HEK293 (cell line): ENCODE measurements around the gene ZNF367.

Experiments used
- ZBTB10 ChIP-seq: fragments of 450-650 bp; formaldehyde crosslinking; IDR thresholded peaks from 2 replicates; pipeline ENCODE4 v1.5.1; 2016; ENCODE audit warnings: missing biosample characterization, missing genetic modification characterization
- ZNF10 ChIP-seq: fragments of 450-650 bp; formaldehyde crosslinking; IDR thresholded peaks from 2 replicates; pipeline ENCODE4 v1.5.1; 2017; ENCODE audit warnings: missing biosample characterization, missing genetic modification characterization
- ZNF18 ChIP-seq: fragments of 450-650 bp; formaldehyde crosslinking; IDR thresholded peaks from 2 replicates; pipeline ENCODE4 v1.5.1; 2016; ENCODE audit warnings: missing biosample characterization, missing genetic modification characterization
- ZNF24 ChIP-seq: fragments of 450-650 bp; formaldehyde crosslinking; IDR thresholded peaks from 2 replicates; pipeline ENCODE4 v1.5.1; 2016; ENCODE audit warnings: missing biosample characterization, missing genetic modification characterization
- ZNF302 ChIP-seq: fragments of 450-650 bp; formaldehyde crosslinking; IDR thresholded peaks from 2 replicates; pipeline ENCODE4 v1.5.1; 2016; ENCODE audit warnings: missing biosample characterization, missing genetic modification characterization, low read depth
- ZNF324 ChIP-seq: fragments of 450-650 bp; formaldehyde crosslinking; IDR thresholded peaks from 2 replicates; pipeline ENCODE4 v1.5.1; 2016; ENCODE audit warnings: missing biosample characterization, missing genetic modification characterization
- ZNF391 ChIP-seq: fragments of 450-650 bp; formaldehyde crosslinking; IDR thresholded peaks from 2 replicates; pipeline ENCODE4 v1.5.1; 2016; ENCODE audit warnings: low read depth, missing biosample characterization, missing genetic modification characterization, borderline replicate concordance
- ZNF521 ChIP-seq: fragments of 450-650 bp; formaldehyde crosslinking; IDR thresholded peaks from 2 replicates; pipeline ENCODE4 v1.5.1; 2017; ENCODE audit warnings: missing biosample characterization, mild to moderate bottlenecking, missing genetic modification characterization
- ZNF571 ChIP-seq: fragments of 450-650 bp; formaldehyde crosslinking; IDR thresholded peaks from 2 replicates; pipeline ENCODE4 v1.5.0; 2017; ENCODE audit warnings: missing biosample characterization, missing genetic modification characterization
- ZNF629 ChIP-seq: fragments of 450-650 bp; formaldehyde crosslinking; IDR thresholded peaks from 2 replicates; pipeline ENCODE4 v1.5.1; 2017; ENCODE audit warnings: missing biosample characterization, missing genetic modification characterization
- ZNF677 ChIP-seq: fragments of 450-650 bp; IDR thresholded peaks from 2 replicates; pipeline ENCODE4 v1.5.0; 2018; ENCODE audit warnings: missing biosample characterization, mild to moderate bottlenecking, missing genetic modification characterization, moderate library complexity
- TF ChIP-seq, protein P1 (sequence below): fragments of 450-650 bp; formaldehyde crosslinking; IDR thresholded peaks from 2 replicates; pipeline ENCODE4 v1.5.1; 2016; ENCODE audit warnings: missing biosample characterization, missing genetic modification characterization
- TF ChIP-seq, protein P2 (sequence below): fragments of 450-650 bp; formaldehyde crosslinking; IDR thresholded peaks from 2 replicates; pipeline ENCODE4 v1.5.1; 2016; ENCODE audit warnings: missing biosample characterization, missing genetic modification characterization
- TF ChIP-seq, protein P3 (sequence below): fragments of 450-650 bp; formaldehyde crosslinking; IDR thresholded peaks from 2 replicates; pipeline ENCODE4 v1.5.1; 2016; ENCODE audit warnings: missing biosample characterization, missing genetic modification characterization, low read depth

- TF ChIP-seq ZNF24 (tag by site-specific recombination), result no peak
- TF ChIP-seq, protein P1, sequence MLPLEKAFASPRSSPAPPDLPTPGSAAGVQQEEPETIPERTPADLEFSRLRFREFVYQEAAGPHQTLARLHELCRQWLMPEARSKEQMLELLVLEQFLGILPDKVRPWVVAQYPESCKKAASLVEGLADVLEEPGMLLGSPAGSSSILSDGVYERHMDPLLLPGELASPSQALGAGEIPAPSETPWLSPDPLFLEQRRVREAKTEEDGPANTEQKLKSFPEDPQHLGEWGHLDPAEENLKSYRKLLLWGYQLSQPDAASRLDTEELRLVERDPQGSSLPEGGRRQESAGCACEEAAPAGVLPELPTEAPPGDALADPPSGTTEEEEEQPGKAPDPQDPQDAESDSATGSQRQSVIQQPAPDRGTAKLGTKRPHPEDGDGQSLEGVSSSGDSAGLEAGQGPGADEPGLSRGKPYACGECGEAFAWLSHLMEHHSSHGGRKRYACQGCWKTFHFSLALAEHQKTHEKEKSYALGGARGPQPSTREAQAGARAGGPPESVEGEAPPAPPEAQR (tag by site-specific recombination), result no peak
- TF ChIP-seq, protein P2, sequence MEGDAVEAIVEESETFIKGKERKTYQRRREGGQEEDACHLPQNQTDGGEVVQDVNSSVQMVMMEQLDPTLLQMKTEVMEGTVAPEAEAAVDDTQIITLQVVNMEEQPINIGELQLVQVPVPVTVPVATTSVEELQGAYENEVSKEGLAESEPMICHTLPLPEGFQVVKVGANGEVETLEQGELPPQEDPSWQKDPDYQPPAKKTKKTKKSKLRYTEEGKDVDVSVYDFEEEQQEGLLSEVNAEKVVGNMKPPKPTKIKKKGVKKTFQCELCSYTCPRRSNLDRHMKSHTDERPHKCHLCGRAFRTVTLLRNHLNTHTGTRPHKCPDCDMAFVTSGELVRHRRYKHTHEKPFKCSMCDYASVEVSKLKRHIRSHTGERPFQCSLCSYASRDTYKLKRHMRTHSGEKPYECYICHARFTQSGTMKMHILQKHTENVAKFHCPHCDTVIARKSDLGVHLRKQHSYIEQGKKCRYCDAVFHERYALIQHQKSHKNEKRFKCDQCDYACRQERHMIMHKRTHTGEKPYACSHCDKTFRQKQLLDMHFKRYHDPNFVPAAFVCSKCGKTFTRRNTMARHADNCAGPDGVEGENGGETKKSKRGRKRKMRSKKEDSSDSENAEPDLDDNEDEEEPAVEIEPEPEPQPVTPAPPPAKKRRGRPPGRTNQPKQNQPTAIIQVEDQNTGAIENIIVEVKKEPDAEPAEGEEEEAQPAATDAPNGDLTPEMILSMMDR (tag by site-specific recombination), result no peak
- no peak for TF ChIP-seq ZBTB10
- TF ChIP-seq ZNF391, result no peak
- TF ChIP-seq ZNF521 (tag by site-specific recombination), result no peak
- TF ChIP-seq ZNF302 (tag by site-specific recombination), result no peak
- no peak for TF ChIP-seq ZNF677 (tag by site-specific recombination)
- no peak for TF ChIP-seq ZNF629 (tag by site-specific recombination)
- no peak for TF ChIP-seq ZNF571 (tag by site-specific recombination)
- no peak for TF ChIP-seq ZNF324
- TF ChIP-seq, protein P3, sequence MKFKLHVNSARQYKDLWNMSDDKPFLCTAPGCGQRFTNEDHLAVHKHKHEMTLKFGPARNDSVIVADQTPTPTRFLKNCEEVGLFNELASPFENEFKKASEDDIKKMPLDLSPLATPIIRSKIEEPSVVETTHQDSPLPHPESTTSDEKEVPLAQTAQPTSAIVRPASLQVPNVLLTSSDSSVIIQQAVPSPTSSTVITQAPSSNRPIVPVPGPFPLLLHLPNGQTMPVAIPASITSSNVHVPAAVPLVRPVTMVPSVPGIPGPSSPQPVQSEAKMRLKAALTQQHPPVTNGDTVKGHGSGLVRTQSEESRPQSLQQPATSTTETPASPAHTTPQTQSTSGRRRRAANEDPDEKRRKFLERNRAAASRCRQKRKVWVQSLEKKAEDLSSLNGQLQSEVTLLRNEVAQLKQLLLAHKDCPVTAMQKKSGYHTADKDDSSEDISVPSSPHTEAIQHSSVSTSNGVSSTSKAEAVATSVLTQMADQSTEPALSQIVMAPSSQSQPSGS (tag by site-specific recombination), result no peak
- TF ChIP-seq ZNF18 (tag by site-specific recombination), result no peak
- TF ChIP-seq ZNF10 (tag by site-specific recombination), result no peak
Measured at GRCh38 chr9:96388144-96388543, 30.0 kb downstream of the ZNF367 start.
